Fibroblast of mammary gland (primary cell): Measurements from ENCODE around the gene MT1B.
"Not testable (repeated sequence)": the region's sequence is repeated elsewhere in the genome, so short reads cannot be mapped to it uniquely, and the experiment has no call there.

Source experiments
- DNase-seq: peaks from one replicate; pipeline ENCODE4 v3.0.0-alpha.2; 2010; ENCODE audit warnings: low read depth
- H3K4me3 ChIP-seq: 2 replicates; pipeline ENCODE4 v1.5.1; 2011; ENCODE audit warnings: low read depth, mild to moderate bottlenecking, low read length, moderate library complexity; ENCODE audit not compliant: control insufficient read depth
- TF ChIP-seq, protein P1 (sequence below): conservative IDR thresholded peaks from 2 replicates; pipeline ENCODE4 v1.5.1; 2011; ENCODE audit warnings: low read depth, low read length, inconsistent platforms; ENCODE audit not compliant: control insufficient read depth, insufficient read depth

Gene MT1B

DNA sequence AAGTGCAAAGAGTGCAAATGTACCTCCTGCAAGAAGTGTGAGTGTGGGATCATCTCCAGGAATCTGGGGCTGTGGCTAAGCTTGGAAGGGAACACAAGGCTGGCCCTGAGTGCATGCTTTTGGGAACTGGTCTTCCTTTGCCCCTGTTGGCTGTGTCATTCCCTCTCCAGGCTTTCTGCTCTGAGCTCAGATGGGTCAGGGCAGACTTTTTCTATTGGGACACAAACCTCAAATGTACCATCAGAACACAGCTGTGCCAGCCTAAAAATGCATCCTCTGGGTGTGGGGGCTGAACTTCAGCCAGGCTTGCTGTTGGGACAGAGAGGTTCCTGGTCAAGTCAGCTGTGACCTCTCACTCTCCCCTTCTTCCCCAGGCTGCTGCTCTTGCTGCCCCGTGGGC, 914 bp downstream of the MT1B start:
- H3K4me3 ChIP-seq = no peak overlapping the region
- TF ChIP-seq, protein P1, sequence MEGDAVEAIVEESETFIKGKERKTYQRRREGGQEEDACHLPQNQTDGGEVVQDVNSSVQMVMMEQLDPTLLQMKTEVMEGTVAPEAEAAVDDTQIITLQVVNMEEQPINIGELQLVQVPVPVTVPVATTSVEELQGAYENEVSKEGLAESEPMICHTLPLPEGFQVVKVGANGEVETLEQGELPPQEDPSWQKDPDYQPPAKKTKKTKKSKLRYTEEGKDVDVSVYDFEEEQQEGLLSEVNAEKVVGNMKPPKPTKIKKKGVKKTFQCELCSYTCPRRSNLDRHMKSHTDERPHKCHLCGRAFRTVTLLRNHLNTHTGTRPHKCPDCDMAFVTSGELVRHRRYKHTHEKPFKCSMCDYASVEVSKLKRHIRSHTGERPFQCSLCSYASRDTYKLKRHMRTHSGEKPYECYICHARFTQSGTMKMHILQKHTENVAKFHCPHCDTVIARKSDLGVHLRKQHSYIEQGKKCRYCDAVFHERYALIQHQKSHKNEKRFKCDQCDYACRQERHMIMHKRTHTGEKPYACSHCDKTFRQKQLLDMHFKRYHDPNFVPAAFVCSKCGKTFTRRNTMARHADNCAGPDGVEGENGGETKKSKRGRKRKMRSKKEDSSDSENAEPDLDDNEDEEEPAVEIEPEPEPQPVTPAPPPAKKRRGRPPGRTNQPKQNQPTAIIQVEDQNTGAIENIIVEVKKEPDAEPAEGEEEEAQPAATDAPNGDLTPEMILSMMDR = no peak
- no peak for DNase-seq

DNA sequence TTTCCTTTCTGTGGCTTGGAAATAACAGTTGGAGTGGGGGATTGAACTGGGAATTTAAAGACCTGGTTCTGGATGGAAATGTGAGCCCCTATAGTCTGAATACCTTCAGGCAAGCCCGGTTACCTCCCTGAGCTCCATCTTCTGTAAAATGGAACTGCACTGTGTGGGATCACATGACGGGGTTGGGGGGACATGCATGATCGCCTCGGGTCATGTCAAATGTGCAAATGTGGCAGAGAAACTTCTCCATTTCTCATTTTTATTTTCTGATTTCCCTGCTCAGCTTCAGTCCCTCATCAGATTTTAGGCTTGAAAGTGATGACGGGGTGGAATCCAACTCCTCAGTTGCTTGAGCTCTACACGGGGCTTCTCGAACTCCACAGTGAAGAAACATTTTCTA, 1.5 kb downstream of the MT1B start:
- TF ChIP-seq, protein P1 = no peak
- no peak overlapping the region for H3K4me3 ChIP-seq
- DNase-seq = no peak

DNA sequence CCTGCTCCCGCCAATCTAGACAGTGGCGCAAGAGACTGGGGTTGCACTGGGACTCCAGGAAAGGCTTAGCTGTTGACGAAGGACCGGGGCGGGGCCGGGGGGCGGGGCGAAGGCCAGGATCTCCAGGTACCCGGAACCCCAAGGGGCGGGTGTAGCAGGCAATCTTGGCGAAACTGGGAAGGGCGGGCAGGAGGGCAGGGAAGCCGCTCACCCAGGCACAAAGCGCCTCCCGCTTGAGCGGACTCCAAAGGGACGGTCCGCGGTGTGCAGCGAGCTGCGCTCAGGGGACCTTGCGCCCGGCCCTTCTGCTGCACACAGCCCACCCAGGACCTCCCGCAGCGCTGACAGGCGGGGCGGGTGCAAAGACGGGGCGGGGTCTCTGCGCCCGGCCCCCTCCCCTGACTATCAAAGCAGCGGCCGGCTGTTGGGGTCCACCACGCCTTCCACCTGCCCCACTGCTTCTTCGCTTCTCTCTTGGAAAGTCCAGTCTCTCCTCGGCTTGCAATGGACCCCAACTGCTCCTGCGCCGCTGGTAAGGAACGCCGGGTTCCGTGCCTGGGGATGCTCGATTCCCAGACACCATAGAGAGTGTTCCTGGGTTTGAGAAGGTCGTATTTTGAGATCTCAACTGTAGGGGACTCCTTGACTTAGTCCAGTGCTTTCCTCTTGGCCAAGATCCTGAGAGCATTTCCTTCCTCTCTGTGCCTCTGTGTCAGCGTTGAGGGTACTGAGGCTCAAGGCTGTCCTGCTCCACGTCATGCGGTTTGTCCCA, 6.1 kb downstream of the MT1B start, which contains the start of gene MT1F:
TSS of gene MT1F (plus strand) at position 405 of the 772 bp plus-strand sequence. CDS start at position 505, 100 bp downstream.
- H3K4me3 ChIP-seq = peak within 1 kb of the TSS; percentile 30
- peak; percentile 45 for DNase-seq
- TF ChIP-seq, protein P1 = no peak

DNA sequence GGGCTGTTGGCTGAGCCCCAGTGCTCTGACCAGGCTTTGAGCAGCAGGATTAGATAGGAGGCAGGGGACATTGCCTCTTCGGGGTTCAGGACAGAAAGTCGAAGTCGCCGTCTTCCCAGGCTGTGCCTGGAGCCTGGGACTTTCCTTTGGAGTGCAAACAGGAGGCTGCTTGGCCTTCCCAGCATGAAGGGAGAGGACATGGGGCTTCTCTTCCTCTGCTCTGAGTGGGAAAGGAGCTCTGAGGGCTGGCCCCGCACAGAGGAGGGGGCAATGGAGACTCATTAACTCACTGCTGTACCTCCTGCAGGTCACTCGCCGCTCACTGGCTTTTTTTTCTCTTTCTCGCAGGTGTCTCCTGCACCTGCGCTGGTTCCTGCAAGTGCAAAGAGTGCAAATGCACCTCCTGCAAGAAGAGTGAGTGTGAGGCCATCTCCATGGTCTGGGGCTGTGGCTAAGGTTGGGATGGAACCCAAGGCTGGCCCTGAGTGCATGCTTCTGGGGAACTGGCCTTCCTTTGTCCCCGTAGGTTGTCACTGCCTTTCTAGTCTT, 6.7 kb downstream of the MT1B start:
- TF ChIP-seq, protein P1 = no peak
- no peak overlapping the region for H3K4me3 ChIP-seq
- no peak for DNase-seq

DNA sequence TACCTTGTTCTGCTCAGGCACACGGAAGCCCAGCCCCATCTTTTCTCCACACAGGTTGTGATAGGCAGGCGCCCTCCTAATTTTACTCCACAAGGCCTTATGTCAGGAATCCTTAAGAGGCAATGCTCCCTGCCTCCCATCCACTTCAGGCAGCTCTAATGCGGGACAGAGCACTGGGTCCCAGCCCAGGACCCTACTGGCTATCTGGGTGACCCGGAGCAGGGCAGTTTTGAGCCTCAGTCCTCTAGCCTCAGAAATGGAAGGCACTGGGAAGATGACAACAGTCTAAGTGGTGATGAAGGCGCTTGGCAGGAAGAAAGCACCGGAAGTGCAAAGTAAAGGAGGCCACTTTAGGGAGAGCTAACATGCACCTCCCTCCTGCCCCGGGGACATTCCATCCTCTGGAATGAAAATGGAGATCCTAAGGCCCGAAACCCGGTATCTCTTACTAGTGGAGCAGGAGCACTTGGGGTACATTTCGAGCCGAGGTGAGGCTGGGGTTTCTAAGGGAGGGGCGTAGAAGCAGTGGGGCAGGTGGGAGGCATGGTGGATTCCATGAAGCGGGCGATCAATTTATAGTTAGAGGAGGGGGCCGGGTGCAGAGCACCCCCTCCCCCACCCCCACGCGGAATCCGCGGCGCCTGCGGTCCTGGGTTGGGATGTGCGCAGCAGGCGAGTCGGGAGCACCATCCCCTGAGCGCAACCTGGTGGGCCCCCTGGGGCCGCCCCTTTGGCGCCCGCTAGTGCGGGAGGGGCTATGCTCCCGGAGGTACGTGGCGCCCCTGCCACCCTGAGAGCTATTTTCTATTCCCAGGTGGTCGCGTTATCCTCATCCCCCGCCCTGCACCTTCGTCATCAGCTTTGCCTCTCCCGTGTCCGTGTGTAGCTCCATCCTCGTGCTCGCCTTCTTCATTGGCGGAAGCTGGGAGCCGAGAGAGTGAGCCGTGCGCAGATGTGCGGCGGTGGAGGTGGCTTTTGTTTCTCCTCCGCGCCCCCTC, 11.0 kb downstream of the MT1B start:
- DNase-seq = no peak
- no peak overlapping the region for H3K4me3 ChIP-seq
- TF ChIP-seq, protein P1 = no peak

DNA sequence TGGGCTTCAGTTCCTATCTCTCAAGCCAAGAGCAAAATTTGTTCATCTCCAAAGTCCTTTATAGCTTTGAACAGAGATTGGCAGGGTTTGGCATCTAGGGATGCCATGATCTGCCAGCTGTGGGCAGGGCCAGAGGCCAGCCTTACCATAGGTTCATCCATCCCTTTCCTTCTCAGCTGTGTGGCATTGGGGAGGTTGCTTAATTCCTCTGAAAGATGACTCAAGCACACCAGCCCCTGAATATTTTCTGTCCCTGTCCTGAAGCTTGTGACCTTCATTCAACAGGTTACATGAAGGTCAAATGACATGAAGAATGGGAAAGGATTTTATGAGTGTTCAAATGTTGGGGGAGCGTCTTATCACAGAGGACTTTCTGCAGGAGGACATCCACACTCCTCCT, 12.8 kb downstream of the MT1B start:
- no peak for DNase-seq
- TF ChIP-seq, protein P1 = no peak
- H3K4me3 ChIP-seq = no peak overlapping the region

DNA sequence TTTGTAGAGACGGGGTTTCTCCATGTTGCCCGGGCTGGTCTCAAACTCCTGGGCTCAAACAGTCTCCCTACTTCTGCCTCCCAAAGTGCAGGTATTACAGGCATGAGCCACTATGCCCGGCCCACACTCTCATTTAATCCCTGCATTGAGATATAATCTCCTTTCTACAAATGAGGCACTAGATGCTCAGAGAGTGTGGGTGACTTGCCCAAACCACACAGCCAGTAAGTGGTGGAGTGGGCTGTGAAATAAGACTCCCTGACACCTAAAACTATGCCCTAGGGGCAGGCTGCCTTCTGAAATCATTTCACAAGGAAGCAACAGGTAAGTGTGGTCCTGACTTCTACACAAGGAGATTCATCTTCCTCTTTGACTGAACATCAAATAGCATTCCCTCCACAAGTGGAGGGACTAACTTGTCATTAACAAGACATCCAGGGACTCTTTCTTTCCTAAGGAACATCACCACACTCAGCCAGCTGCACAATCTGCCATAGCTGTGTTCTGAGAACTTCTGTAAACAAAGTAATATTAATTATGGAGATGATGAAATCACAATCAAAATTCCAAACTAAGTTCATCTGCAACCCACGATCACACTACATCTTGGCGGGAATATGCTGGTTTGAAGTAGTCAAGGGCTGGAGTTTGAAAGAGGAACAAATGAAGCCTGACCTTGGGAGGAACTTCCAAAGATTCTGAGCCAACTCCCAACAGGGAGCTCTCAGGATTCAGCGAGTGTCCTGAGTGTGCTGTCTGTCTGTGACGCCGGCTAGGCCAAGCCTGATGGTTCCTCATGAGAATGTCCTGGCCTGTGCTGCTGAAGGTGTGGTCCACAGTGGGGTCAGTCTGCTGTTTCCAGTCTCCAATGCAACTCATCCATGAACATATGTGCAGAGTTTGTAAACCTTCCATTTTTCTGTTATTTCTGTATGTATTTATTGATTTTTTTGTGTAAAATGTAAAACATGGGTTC, 13.9 kb downstream of the MT1B start:
- DNase-seq, H3K4me3 ChIP-seq: not testable (repeated sequence)
